ENCODE measurements around the gene MED26. TPM values are rescaled to one million over a fixed set of nuclear protein-coding genes. Genes with fewer than 3 reads are reported as not detected.
"Not testable (repeated sequence)": the region's sequence is repeated elsewhere in the genome, so short reads cannot be mapped to it uniquely, and the experiment has no call there.

MED26 gene
- 11.1 TPM for total RNA-seq
- long read RNA-seq, transcript MED26-202 (1 exons, 3,871 nt): major isoform, 20 of 23 reads
- long read RNA-seq, partial matches to known transcripts: 0 of 23 reads
- long read RNA-seq, other reads (novel, unspliced or antisense): 0 of 23 reads

- intact Hi-C loops (cut with DNase I): no loop called here
- no peaks in the 10 kb centered on the region for H3K9me3 ChIP-seq
Measured at GRCh38 chr19:16628183-16628983, at the start of gene MED26. MED26 (minus strand) TSS chr19:16628204; CDS start chr19:16627943, 261 bp downstream.

GRCh38 chr19:16677055-16677454 is 49.1 kb upstream of the MED26 start:
- peaks cover 16% of the 10 kb centered on the region for H3K36me3 ChIP-seq
- no peak for DNase-seq
- H3K4me1 ChIP-seq: no peaks in the 10 kb centered on the region
- no peak overlapping the region for H3K4me3 ChIP-seq
- H3K9me3 ChIP-seq: peaks cover 9% of the 10 kb centered on the region
- intact Hi-C loops (cut with DNase I): no loop called here
- no peak for TF ChIP-seq CTCF (IDR thresholded peaks at IDR 0.05)
- ATAC-seq: no peak
- H3K27me3 ChIP-seq (ENCODE audit: low read depth): no peaks in the 10 kb centered on the region
- no peak overlapping the region for H3K27ac ChIP-seq

More at GRCh38 chr19:16628183-16628983, at the start of gene MED26:
- DNase-seq: peak; percentile 96
- peaks cover 50% of the 10 kb centered on the region for H3K4me1 ChIP-seq
- peak within 1 kb of the TSS; percentile 95 for H3K4me3 ChIP-seq
- H3K36me3 ChIP-seq: peaks cover 36% of the 10 kb centered on the region
- H3K27ac ChIP-seq: peak within 1 kb of the TSS; percentile 95
- peak; percentile 16 for TF ChIP-seq CTCF (IDR thresholded peaks at IDR 0.05)
- no peaks in the 10 kb centered on the region for H3K27me3 ChIP-seq (ENCODE audit: low read depth)
- peak; percentile 94 to 96 for ATAC-seq

GRCh38 chr19:16676101-16676798 is 48.2 kb upstream of the MED26 start:
- DNase-seq (no peak), ATAC-seq (no peak)
- intact Hi-C loops (cut with DNase I): no loop called here
- H3K9me3 ChIP-seq: peaks cover 5% of the 10 kb centered on the region
- TF ChIP-seq CTCF (IDR thresholded peaks at IDR 0.05): no peak
- H3K4me1 ChIP-seq: no peaks in the 10 kb centered on the region
- H3K36me3 ChIP-seq: peaks cover 9% of the 10 kb centered on the region
- H3K4me3 ChIP-seq: no peak overlapping the region
- H3K27ac ChIP-seq: no peak overlapping the region
- H3K27me3 ChIP-seq (ENCODE audit: low read depth): no peaks in the 10 kb centered on the region

- H3K27me3 ChIP-seq (ENCODE audit: low read depth); H3K9me3 ChIP-seq; H3K4me1 ChIP-seq; DNase-seq; H3K36me3 ChIP-seq; H3K27ac ChIP-seq; H3K4me3 ChIP-seq; ATAC-seq; intact Hi-C loops (cut with DNase I): not testable (repeated sequence)
Measured at GRCh38 chr19:16673839-16674238, 45.8 kb upstream of the MED26 start.

- ATAC-seq: no peak
Measured at GRCh38 chr19:16673231-16673630, 45.2 kb upstream of the MED26 start.

More at GRCh38 chr19:16673231-16673630, 45.2 kb upstream of the MED26 start:
- DNase-seq: no peak
- Histone ChIP-seq H3K27me3 (ENCODE audit: low read depth) (no peaks in the 10 kb centered on the region), H3K36me3 (no peaks in the 10 kb centered on the region), H3K27ac (no peak overlapping the region), H3K4me1 (no peaks in the 10 kb centered on the region), H3K9me3 (no peaks in the 10 kb centered on the region), H3K4me3 (no peak overlapping the region)
- no peak for TF ChIP-seq CTCF (IDR thresholded peaks at IDR 0.05)
- intact Hi-C loops (cut with DNase I): no loop called here

Data from lower lobe of right lung (tissue), 2 donors.